Left lobe of liver (tissue), 2 donors: Measurements from ENCODE around the gene RELN. TPM values are rescaled to one million over a fixed set of nuclear protein-coding genes. Genes with fewer than 3 reads are reported as not detected.
A peak's percentile ranks its signal among the peaks of the same experiment; 100 is the strongest.
"Not testable (repeated sequence)": the region's sequence is repeated elsewhere in the genome, so short reads cannot be mapped to it uniquely, and the experiment has no call there.

Experiments
- ATAC-seq: fragments of 200-7000 bp; cut with Tn5 transposase; one replicate; pipeline ENCODE4 v1.9.1; 2020; ENCODE audit warnings: mild to moderate bottlenecking, moderate library complexity
- DNase-seq: peaks from one replicate; pipeline ENCODE4 v3.0.0-alpha.2; 2020; ENCODE audit warnings: low spot score
- total RNA-seq: library from RNA; stranded (reverse); gene quantifications from one replicate; pipeline ENCODE4 v1.2.1, GENCODE V29; 2021
- donor health status: DM: no; HTN: no; CAD: no; lungs with moderate emphysema.
- donor health status: DM: no; HTN: yes; CAD: no.

RELN gene
- total RNA-seq, 1 donor from 2014 or later: 17.2 TPM

GRCh38 chr7:103905997-103906396 lies 83.5 kb downstream of the RELN start:
- DNase-seq (no peak), ATAC-seq (no peak)

- no peak for ATAC-seq
- DNase-seq: no peak
These were observed 86.5 kb downstream of the RELN start for GRCh38 chr7:103902917-103903316.

- DNase-seq, ATAC-seq: not testable (repeated sequence)
These were observed 92.6 kb downstream of the RELN start for GRCh38 chr7:103896826-103897225.

GRCh38 chr7:103894656-103895596 lies 94.5 kb downstream of the RELN start:
- DNase-seq (no peak), ATAC-seq (no peak)

GRCh38 chr7:103893350-103893749 lies 96.1 kb downstream of the RELN start:
- DNase-seq (no peak), ATAC-seq (no peak)

- DNase-seq: no peak
- no peak for ATAC-seq
These were observed 100.0 kb downstream of the RELN start for GRCh38 chr7:103889451-103889850.

GRCh38 chr7:103888603-103889153 lies 100.8 kb downstream of the RELN start:
- no peak for DNase-seq
- ATAC-seq: peak; percentile 57

GRCh38 chr7:103887853-103888602 lies 101.4 kb downstream of the RELN start:
- no peak for ATAC-seq
- no peak for DNase-seq

GRCh38 chr7:103887050-103887449 lies 102.4 kb downstream of the RELN start:
- ATAC-seq (no peak), DNase-seq (no peak)

- ATAC-seq (no peak), DNase-seq (no peak)
These were observed 109.4 kb downstream of the RELN start for GRCh38 chr7:103879928-103880600.

GRCh38 chr7:103879411-103879810 lies 110.0 kb downstream of the RELN start:
- ATAC-seq (no peak), DNase-seq (no peak)

- DNase-seq (no peak), ATAC-seq (no peak)
These were observed 111.9 kb downstream of the RELN start for GRCh38 chr7:103877565-103877964.

GRCh38 chr7:103875718-103876117 lies 113.7 kb downstream of the RELN start:
- ATAC-seq (no peak), DNase-seq (no peak)

- ATAC-seq: no peak
- no peak for DNase-seq
These were observed 118.0 kb downstream of the RELN start for GRCh38 chr7:103871473-103871872.

- no peak for DNase-seq
- ATAC-seq: no peak
These were observed 118.8 kb downstream of the RELN start for GRCh38 chr7:103870664-103871063.

- DNase-seq (no peak), ATAC-seq (no peak)
These were observed 121.6 kb downstream of the RELN start for GRCh38 chr7:103867874-103868273.

GRCh38 chr7:103866919-103867318 lies 122.5 kb downstream of the RELN start:
- ATAC-seq: peak; percentile 78
- no peak for DNase-seq

- DNase-seq: no peak
- ATAC-seq: no peak
These were observed 124.0 kb downstream of the RELN start for GRCh38 chr7:103865442-103865841.

GRCh38 chr7:103862302-103863035 lies 127.0 kb downstream of the RELN start:
- DNase-seq (no peak), ATAC-seq (no peak)

- DNase-seq: no peak
These were observed 129.7 kb downstream of the RELN start for GRCh38 chr7:103859709-103860108.

More at GRCh38 chr7:103859709-103860108, 129.7 kb downstream of the RELN start:
- no peak for ATAC-seq
